CD4-positive, alpha-beta T cell (primary cell): ENCODE results near the gene THADA. TPM values are rescaled to one million over a fixed set of nuclear protein-coding genes. Genes with fewer than 3 reads are reported as not detected.

ENCODE experiments used
- ATAC-seq: fragments of 200-7000 bp; cut with Tn5 transposase; one replicate; pipeline ENCODE4 v1.10.0; 2022; ENCODE audit warnings: mild to moderate bottlenecking; ENCODE audit not compliant: poor library complexity
- CTCF ChIA-PET: fragments of 350-600 bp; sonication (Branson Sonifier 250); formaldehyde crosslinking; loops from one replicate; lab custom pipeline; 2021; ENCODE audit warnings: antibody characterized with exemption, inconsistent platforms; lab: Charles Lee
- POLR2A ChIA-PET: fragments of 350-600 bp; sonication (Branson Sonifier 250); formaldehyde crosslinking; loops from one replicate; lab custom pipeline; 2021; ENCODE audit warnings: antibody characterized with exemption, inconsistent platforms; lab: Charles Lee
- DNase-seq, 14 experiments: peaks; one replicate each; pipeline ENCODE4 v3.0.0-alpha.2; 2013 to 2020; ENCODE audit warnings: mixed read lengths in 2 of 14
- H3K27ac ChIP-seq, 2 donors: one replicate each; pipeline versions ENCODE4 v1.5.1 to v1.7.0; 2013; ENCODE audit warnings: low read length in 2 of 2, low read depth in 1 of 2, mild to moderate bottlenecking in 1 of 2
- H3K27me3 ChIP-seq, 2 experiments: 1 replicate in 1 of 2; 2 replicates in 1 of 2; pipeline versions ENCODE4 v1.6.1 to v1.7.0; 2013; ENCODE audit warnings: low read length in 2 of 2, control low read depth in 1 of 2, mild to moderate bottlenecking in 1 of 2, moderate library complexity in 1 of 2; ENCODE audit not compliant: insufficient read depth in 2 of 2, control insufficient read depth in 1 of 2
- H3K36me3 ChIP-seq: one replicate; pipeline ENCODE4 v1.6.1; 2013; ENCODE audit warnings: low read length, control low read depth; ENCODE audit not compliant: insufficient read depth
- H3K4me1 ChIP-seq: one replicate; pipeline ENCODE4 v1.6.1; 2013; ENCODE audit warnings: low read length, control low read depth; ENCODE audit not compliant: insufficient read depth
- H3K4me3 ChIP-seq: one replicate; pipeline ENCODE4 v1.5.1; 2013; ENCODE audit warnings: mild to moderate bottlenecking, low read length, moderate library complexity
- H3K9me3 ChIP-seq, 2 experiments: 1 replicate in 1 of 2; 2 replicates in 1 of 2; pipeline versions ENCODE4 v1.6.1 to v1.7.0; 2013; ENCODE audit warnings: low read length in 2 of 2, mild to moderate bottlenecking in 2 of 2, control low read depth in 1 of 2, moderate library complexity in 1 of 2; ENCODE audit not compliant: control insufficient read depth in 1 of 2, insufficient read depth in 1 of 2
- H3K27ac Mint-ChIP-seq: one replicate; pipeline ENCODE4 v1.8.0; 2020; ENCODE audit warnings: mixed read lengths
- H3K27me3 Mint-ChIP-seq: one replicate; pipeline ENCODE4 v1.8.0; 2021; ENCODE audit warnings: mixed read lengths
- H3K36me3 Mint-ChIP-seq: one replicate; pipeline ENCODE4 v1.8.0; 2021; ENCODE audit warnings: low read depth, mixed read lengths
- H3K4me1 Mint-ChIP-seq: one replicate; pipeline ENCODE4 v1.8.0; 2021; ENCODE audit warnings: low read depth, mixed read lengths
- H3K4me3 Mint-ChIP-seq: one replicate; pipeline ENCODE4 v1.8.0; 2020; ENCODE audit warnings: mild to moderate bottlenecking, mixed read lengths
- H3K9me3 Mint-ChIP-seq: one replicate; pipeline ENCODE4 v1.8.0; 2020; ENCODE audit warnings: mixed read lengths
- intact Hi-C, 2 experiments: fragments of 100-400 bp; cut with DNase I in 1 of 2; cut with micrococcal nuclease in 1 of 2; formaldehyde crosslinking; loops; one replicate each; pipeline versions ENCODE4 v1.15.1 to v1.9.0; 2023 to 2025; cut with DNase I, micrococcal nuclease
- total RNA-seq, 174 experiments: library from RNA in 2 of 174; stranded (reverse) in 2 of 174; gene quantifications; one replicate each; pipeline ENCODE4 v1.2.3 and lab custom pipeline; 2021 to 2026
- TF ChIP-seq, protein P1 (sequence below): fragments of 200-600 bp; IDR thresholded peaks from one replicate; pipeline ENCODE4 v1.8.0; 2022; ENCODE audit warnings: antibody characterized with exemption, mild to moderate bottlenecking

The THADA gene
- total RNA-seq, 2 experiments from 2014 or later: 29.3 to 32.9 TPM

DNA sequence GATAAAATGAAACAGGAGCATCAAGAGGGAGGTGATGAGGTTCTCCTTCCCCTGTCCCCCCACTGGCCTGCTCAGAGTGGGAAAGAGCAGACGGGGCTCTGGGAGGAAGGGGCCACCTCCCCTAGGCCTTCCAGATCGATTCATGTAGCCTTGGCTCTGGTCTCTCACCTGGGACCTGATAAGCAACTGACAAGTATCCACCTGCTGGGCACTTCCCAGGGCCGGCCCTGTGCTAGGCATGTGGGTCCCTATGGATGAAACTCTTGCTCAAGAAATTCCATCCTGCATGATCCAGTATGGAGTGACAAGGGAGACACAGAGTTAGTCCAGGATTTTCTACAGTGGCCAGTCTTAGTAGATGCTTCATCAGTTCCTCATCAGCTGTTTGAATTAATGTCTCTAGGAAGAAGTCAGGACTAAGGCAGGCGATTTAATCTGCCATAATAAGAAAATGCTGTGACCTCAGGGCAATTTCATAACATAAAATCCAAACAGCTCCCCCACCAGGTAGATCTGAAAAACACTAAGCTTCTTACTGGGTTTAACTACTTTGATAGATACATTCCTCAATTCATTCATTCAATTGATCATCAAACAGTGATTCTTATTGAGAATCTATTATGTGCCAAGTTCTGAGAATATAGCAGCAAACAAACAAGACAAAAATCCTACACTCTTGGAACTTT lies 324.8 kb downstream of the THADA start:
- no peaks in the 10 kb centered on the region for H3K27me3 Mint-ChIP-seq
- no peak for ATAC-seq
- Histone ChIP-seq H3K9me3 (no peaks in the 10 kb centered on the region), H3K27me3 (no peaks in the 10 kb centered on the region), H3K36me3 (peaks cover 29% of the 10 kb centered on the region), H3K4me3 (no peak overlapping the region), H3K4me1 (no peaks in the 10 kb centered on the region), H3K27ac (no peak overlapping the region)
- DNase-seq: no peak
- intact Hi-C loops: no loop called here
- no peaks in the 10 kb centered on the region for H3K4me1 Mint-ChIP-seq
- no peaks in the 10 kb centered on the region for H3K9me3 Mint-ChIP-seq
- no peak overlapping the region for H3K4me3 Mint-ChIP-seq
- ChIA-PET CTCF (interaction anchor here (0.6 kb wide), 1 partner anchor 1397 kb away, joined by 3 read pairs; no protein-coding TSS in a partner anchor), POLR2A (no interaction called here)
- TF ChIP-seq, protein P1, sequence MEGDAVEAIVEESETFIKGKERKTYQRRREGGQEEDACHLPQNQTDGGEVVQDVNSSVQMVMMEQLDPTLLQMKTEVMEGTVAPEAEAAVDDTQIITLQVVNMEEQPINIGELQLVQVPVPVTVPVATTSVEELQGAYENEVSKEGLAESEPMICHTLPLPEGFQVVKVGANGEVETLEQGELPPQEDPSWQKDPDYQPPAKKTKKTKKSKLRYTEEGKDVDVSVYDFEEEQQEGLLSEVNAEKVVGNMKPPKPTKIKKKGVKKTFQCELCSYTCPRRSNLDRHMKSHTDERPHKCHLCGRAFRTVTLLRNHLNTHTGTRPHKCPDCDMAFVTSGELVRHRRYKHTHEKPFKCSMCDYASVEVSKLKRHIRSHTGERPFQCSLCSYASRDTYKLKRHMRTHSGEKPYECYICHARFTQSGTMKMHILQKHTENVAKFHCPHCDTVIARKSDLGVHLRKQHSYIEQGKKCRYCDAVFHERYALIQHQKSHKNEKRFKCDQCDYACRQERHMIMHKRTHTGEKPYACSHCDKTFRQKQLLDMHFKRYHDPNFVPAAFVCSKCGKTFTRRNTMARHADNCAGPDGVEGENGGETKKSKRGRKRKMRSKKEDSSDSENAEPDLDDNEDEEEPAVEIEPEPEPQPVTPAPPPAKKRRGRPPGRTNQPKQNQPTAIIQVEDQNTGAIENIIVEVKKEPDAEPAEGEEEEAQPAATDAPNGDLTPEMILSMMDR: no peak
- peaks cover 71% of the 10 kb centered on the region for H3K36me3 Mint-ChIP-seq
- no peak overlapping the region for H3K27ac Mint-ChIP-seq

DNA sequence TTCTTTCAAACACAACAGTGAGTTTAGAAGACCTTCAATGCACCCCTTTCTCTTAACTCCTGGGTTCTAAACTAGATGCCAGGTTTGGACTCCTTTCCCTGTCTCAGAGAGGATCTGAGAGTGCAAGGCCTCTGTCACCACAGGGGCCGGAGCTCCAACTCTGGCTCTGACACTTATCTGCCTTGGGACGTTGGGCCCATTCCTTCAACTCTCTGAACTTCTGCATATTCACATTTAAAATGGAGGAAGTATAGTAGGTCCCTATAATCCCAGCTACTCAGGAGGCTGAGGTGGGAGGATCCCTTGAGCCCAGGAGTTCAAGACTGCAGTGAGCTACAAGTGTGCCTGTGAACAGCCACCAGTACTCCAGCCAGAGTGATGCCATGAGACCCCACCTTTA lies 325.4 kb downstream of the THADA start:
- intact Hi-C loops: no loop called here

DNA sequence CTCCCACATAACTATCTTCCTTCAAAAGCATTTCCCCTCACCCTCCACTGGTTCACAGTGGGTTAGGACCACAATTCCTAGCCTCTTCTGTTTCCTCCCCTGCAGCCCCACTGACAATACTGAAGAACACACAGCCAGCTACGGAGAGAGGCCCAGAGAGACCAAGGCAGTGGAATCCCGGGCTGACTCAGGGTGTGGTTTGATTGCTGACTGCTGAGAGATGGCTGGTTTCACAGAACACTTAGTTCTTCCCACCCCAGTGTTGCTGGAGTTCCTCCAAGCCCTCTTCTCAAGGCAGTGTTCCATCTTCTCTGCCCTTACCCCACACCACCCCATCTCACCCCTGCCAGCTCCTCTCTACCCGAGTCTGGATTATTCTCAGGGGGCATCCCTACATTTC lies 326.1 kb downstream of the THADA start:
- intact Hi-C loops: no loop called here
- DNase-seq: no peak
- TF ChIP-seq, protein P1: no peak
- no peaks in the 10 kb centered on the region for H3K27me3 ChIP-seq
- no peaks in the 10 kb centered on the region for H3K4me1 Mint-ChIP-seq
- no peak overlapping the region for H3K4me3 ChIP-seq
- no peaks in the 10 kb centered on the region for H3K9me3 ChIP-seq
- ChIA-PET CTCF (no interaction called here), POLR2A (no interaction called here)
- peaks cover 34% of the 10 kb centered on the region for H3K36me3 ChIP-seq
- no peaks in the 10 kb centered on the region for H3K27me3 Mint-ChIP-seq
- H3K9me3 Mint-ChIP-seq: no peaks in the 10 kb centered on the region
- no peak overlapping the region for H3K4me3 Mint-ChIP-seq
- no peaks in the 10 kb centered on the region for H3K4me1 ChIP-seq
- peaks cover 67% of the 10 kb centered on the region for H3K36me3 Mint-ChIP-seq
- H3K27ac Mint-ChIP-seq: no peak overlapping the region
- no peak for ATAC-seq
- no peak overlapping the region for H3K27ac ChIP-seq

More for the DNA sequence above, 325.4 kb downstream of the THADA start:
- Histone ChIP-seq H3K36me3 (peaks cover 30% of the 10 kb centered on the region), H3K9me3 (no peaks in the 10 kb centered on the region), H3K4me3 (no peak overlapping the region), H3K27me3 (no peaks in the 10 kb centered on the region), H3K4me1 (no peaks in the 10 kb centered on the region), H3K27ac (no peak overlapping the region)
- ChIA-PET CTCF (no interaction called here), POLR2A (no interaction called here)
- DNase-seq: no peak
- H3K36me3 Mint-ChIP-seq: peaks cover 67% of the 10 kb centered on the region
- H3K4me1 Mint-ChIP-seq: no peaks in the 10 kb centered on the region
- no peak overlapping the region for H3K4me3 Mint-ChIP-seq
- TF ChIP-seq, protein P1: no peak
- no peak overlapping the region for H3K27ac Mint-ChIP-seq
- no peak for ATAC-seq
- H3K9me3 Mint-ChIP-seq: no peaks in the 10 kb centered on the region
- no peaks in the 10 kb centered on the region for H3K27me3 Mint-ChIP-seq
